Natural killer cell (primary cell): Measurements from ENCODE around the gene FFAR4. TPM values are rescaled to one million over a fixed set of nuclear protein-coding genes. Genes with fewer than 3 reads are reported as not detected.

Experiments used
- ATAC-seq, 3 donors: fragments of 150-1000 bp in 2 of 3; fragments of 200-7000 bp in 1 of 3; cut with Tn5 transposase; 1 replicate in 1 of 3; 2 replicates in 2 of 3; pipeline ENCODE4 v1.10.0; 2021; ENCODE audit warnings: mild to moderate bottlenecking in 2 of 3, moderate library complexity in 2 of 3
- DNase-seq, 2 donors: peaks; one replicate each; pipeline versions ENCODE4 v3.0.0 to v3.0.0-alpha.2; 2013 to 2021; ENCODE audit warnings: mixed read lengths in 1 of 2
- H3K27ac ChIP-seq: one replicate; pipeline ENCODE4 v1.5.1; 2013; ENCODE audit warnings: mild to moderate bottlenecking, low read length
- H3K27me3 ChIP-seq: one replicate; pipeline ENCODE4 v1.6.1; 2013; ENCODE audit warnings: low read length; ENCODE audit not compliant: control insufficient read depth, insufficient read depth
- H3K36me3 ChIP-seq: one replicate; pipeline ENCODE4 v1.6.1; 2013; ENCODE audit warnings: low read length; ENCODE audit not compliant: control insufficient read depth, insufficient read depth
- H3K4me1 ChIP-seq: one replicate; pipeline ENCODE4 v1.6.1; 2013; ENCODE audit warnings: low read length; ENCODE audit not compliant: control insufficient read depth, insufficient read depth
- H3K4me3 ChIP-seq: one replicate; pipeline ENCODE4 v1.5.1; 2013; ENCODE audit warnings: low read length
- H3K9me3 ChIP-seq: one replicate; pipeline ENCODE4 v1.6.1; 2013; ENCODE audit warnings: low read length; ENCODE audit not compliant: control insufficient read depth, insufficient read depth
- H3K27ac Mint-ChIP-seq, 2 donors: one replicate each; pipeline ENCODE4 v1.8.0; 2022; ENCODE audit warnings: mild to moderate bottlenecking in 2 of 2, mixed read lengths in 2 of 2, moderate library complexity in 1 of 2
- H3K27me3 Mint-ChIP-seq, 2 donors: one replicate each; pipeline ENCODE4 v1.8.0; 2022; ENCODE audit warnings: low read depth in 2 of 2, mixed read lengths in 2 of 2
- H3K36me3 Mint-ChIP-seq: one replicate; pipeline ENCODE4 v1.8.0; 2022; ENCODE audit warnings: mixed read lengths
- H3K4me1 Mint-ChIP-seq, 2 donors: one replicate each; pipeline ENCODE4 v1.8.0; 2022; ENCODE audit warnings: mixed read lengths in 2 of 2
- H3K4me3 Mint-ChIP-seq: one replicate; pipeline ENCODE4 v1.8.0; 2022; ENCODE audit warnings: mild to moderate bottlenecking, moderate library complexity, mixed read lengths
- H3K9me3 Mint-ChIP-seq, 2 donors: one replicate each; pipeline ENCODE4 v1.8.0; 2022; ENCODE audit warnings: mixed read lengths in 2 of 2
- CTCF ChIP-seq: fragments of 200-600 bp; IDR thresholded peaks from one replicate; pipeline ENCODE4 v1.8.0; 2022; ENCODE audit warnings: antibody characterized with exemption
- WGBS: methylation state at CpG from one replicate; pipeline ENCODE4 v1.1.7; 2013; ENCODE audit warnings: missing lambda C conversion rate; ENCODE audit not compliant: insufficient coverage; 5-methylcytosine and 5-hydroxymethylcytosine counted together
- intact Hi-C: fragments of 100-400 bp; cut with micrococcal nuclease; formaldehyde crosslinking; loops from one replicate; pipeline ENCODE4 v1.14.2; 2022
- total RNA-seq, 4 donors: library from RNA; stranded (reverse); fragments of 120-200 nt in 1 of 4; gene quantifications; one replicate each; pipeline versions ENCODE4 v1.2.3 to v1.2.4, GENCODE V29; 2013 to 2022

FFAR4 gene
- total RNA-seq, 3 donors from 2014 or later (not counting 1 experiment from before 2014, with no cell fraction given), result not detected

GRCh38 chr10:93614101-93614825 lies 47.8 kb downstream of the FFAR4 start:
- Histone ChIP-seq H3K27ac (no peak overlapping the region), H3K4me1 (no peaks in the 10 kb centered on the region), H3K9me3 (no peaks in the 10 kb centered on the region), H3K4me3 (no peak overlapping the region), H3K27me3 (no peaks in the 10 kb centered on the region), H3K36me3 (no peaks in the 10 kb centered on the region)
- ATAC-seq, result no peak
- DNase-seq, result no peak
- no peak for TF ChIP-seq CTCF
- Mint-ChIP-seq H3K4me3 (no peak overlapping the region), H3K36me3 (no peaks in the 10 kb centered on the region), H3K9me3 (no peaks in the 10 kb centered on the region), H3K4me1 (peaks cover 0 to 4% of the 10 kb centered on the region in 2 donors), H3K27me3 (peaks cover 2 to 17% of the 10 kb centered on the region in 2 donors), H3K27ac (no peak overlapping the region)
- intact Hi-C loops, result no loop called here
- 91% methylated on average over 7 of the region's 7 CpGs for WGBS

- TF ChIP-seq CTCF, result no peak
- DNase-seq (no peak), ATAC-seq (peak in 1 of 3 donors; percentile 38)
- H3K4me3 ChIP-seq, result no peak overlapping the region
- H3K4me1 ChIP-seq, result no peaks in the 10 kb centered on the region
- no peak overlapping the region for H3K27ac Mint-ChIP-seq
- intact Hi-C loops, result no loop called here
- WGBS, result 31% methylated on average over 7 of the region's 9 CpGs
- no peaks in the 10 kb centered on the region for H3K36me3 Mint-ChIP-seq
- H3K27me3 Mint-ChIP-seq, result peaks cover 0 to 17% of the 10 kb centered on the region in 2 donors
- H3K27ac ChIP-seq, result no peak overlapping the region
- no peak overlapping the region for H3K4me3 Mint-ChIP-seq
- no peaks in the 10 kb centered on the region for H3K36me3 ChIP-seq
- no peaks in the 10 kb centered on the region for H3K9me3 ChIP-seq
- H3K9me3 Mint-ChIP-seq, result no peaks in the 10 kb centered on the region
- peaks cover 0 to 4% of the 10 kb centered on the region in 2 donors for H3K4me1 Mint-ChIP-seq
- no peaks in the 10 kb centered on the region for H3K27me3 ChIP-seq
Measured at GRCh38 chr10:93615576-93616235, 49.2 kb downstream of the FFAR4 start.

GRCh38 chr10:93620925-93621324 lies 54.5 kb downstream of the FFAR4 start:
- Histone ChIP-seq H3K4me1 (no peaks in the 10 kb centered on the region), H3K36me3 (no peaks in the 10 kb centered on the region), H3K27me3 (no peaks in the 10 kb centered on the region), H3K4me3 (no peak overlapping the region), H3K27ac (no peak overlapping the region), H3K9me3 (no peaks in the 10 kb centered on the region)
- Mint-ChIP-seq H3K4me3 (no peak overlapping the region), H3K27ac (no peak overlapping the region), H3K4me1 (peaks cover 0 to 2% of the 10 kb centered on the region in 2 donors), H3K9me3 (no peaks in the 10 kb centered on the region), H3K36me3 (no peaks in the 10 kb centered on the region), H3K27me3 (peaks cover 2 to 13% of the 10 kb centered on the region in 2 donors)
- ATAC-seq, result no peak
- DNase-seq, result no peak
- TF ChIP-seq CTCF, result no peak
- WGBS, result 78% methylated on average over 6 of the region's 7 CpGs
- intact Hi-C loops, result no loop called here
